HepG2 (cell line): ENCODE data around the gene ENTREP3. TPM values are rescaled to one million over a fixed set of nuclear protein-coding genes. Genes with fewer than 3 reads are reported as not detected.

ENCODE experiments used
- DDIT3 ChIP-seq: sonication (generic); formaldehyde crosslinking; IDR thresholded peaks from 2 replicates; pipeline ENCODE4 v1.4.0; 2020; ENCODE audit warnings: mild to moderate bottlenecking, missing genetic modification reagents
- FOXP4 ChIP-seq: sonication (generic); formaldehyde crosslinking; IDR thresholded peaks from 2 replicates; pipeline ENCODE4 v1.4.0; 2020; ENCODE audit warnings: missing genetic modification reagents
- HNF1A ChIP-seq, 2 experiments: sonication (generic) in 1 of 2; formaldehyde crosslinking in 1 of 2; IDR thresholded peaks; 2 replicates each; pipeline versions ENCODE4 v1.4.0 to v1.6.1; 2016 to 2020; ENCODE audit warnings: borderline replicate concordance in 1 of 2, low read depth in 1 of 2, mild to moderate bottlenecking in 1 of 2, missing genetic modification reagents in 1 of 2
- HNF4A ChIP-seq: sonication (generic); formaldehyde crosslinking; IDR thresholded peaks from 2 replicates; pipeline ENCODE4 v1.4.0; 2020; ENCODE audit warnings: missing genetic modification reagents
- HOXA9 ChIP-seq: sonication (generic); formaldehyde crosslinking; IDR thresholded peaks from 2 replicates; pipeline ENCODE4 v1.8.1; 2022; ENCODE audit warnings: missing genetic modification reagents, mild to moderate bottlenecking, moderate library complexity, borderline replicate concordance
- KLF12 ChIP-seq: sonication (generic); formaldehyde crosslinking; IDR thresholded peaks from 2 replicates; pipeline ENCODE4 v1.4.0; 2020; ENCODE audit warnings: missing genetic modification reagents, borderline replicate concordance
- NFKB2 ChIP-seq: sonication (generic); formaldehyde crosslinking; IDR thresholded peaks from 2 replicates; pipeline ENCODE4 v1.4.0; 2020; ENCODE audit warnings: missing genetic modification reagents, borderline replicate concordance
- RFX3 ChIP-seq: IDR thresholded peaks from 2 replicates; pipeline ENCODE4 v1.6.1; 2016; ENCODE audit warnings: missing biosample characterization, missing genetic modification reagents
- SALL2 ChIP-seq: sonication (generic); formaldehyde crosslinking; IDR thresholded peaks from 2 replicates; pipeline ENCODE4 v1.8.1; 2023; ENCODE audit warnings: mild to moderate bottlenecking, missing genetic modification reagents, inconsistent platforms
- THAP11 ChIP-seq: IDR thresholded peaks from 2 replicates; pipeline ENCODE4 v1.6.1; 2016; ENCODE audit warnings: missing biosample characterization, missing genetic modification reagents
- TOPORS ChIP-seq: sonication (generic); formaldehyde crosslinking; IDR thresholded peaks from 2 replicates; pipeline ENCODE4 v1.8.0; 2023; ENCODE audit warnings: mild to moderate bottlenecking, missing genetic modification reagents
- XRCC5 ChIP-seq: fragments of 200-400 bp; formaldehyde crosslinking; optimal IDR thresholded peaks from 2 replicates; pipeline ENCODE3; 2017; ENCODE audit warnings: mild to moderate bottlenecking, low read length
- ZNF407 ChIP-seq: sonication (generic); formaldehyde crosslinking; IDR thresholded peaks from one replicate; pipeline ENCODE4 v1.5.1; 2020; ENCODE audit warnings: mild to moderate bottlenecking, missing genetic modification reagents; ENCODE audit errors: not compliant biosample characterization
- polyA plus RNA-seq, 8 experiments: library from polyadenylated mRNA; depleted of rRNA in 3 of 8; stranded (reverse) in 7 of 8; unstranded in 1 of 8; fragments of >200 nt; fragmentation: Illumina TruSeq in 4 of 8; extraction: Trizol in 4 of 8; gene quantifications; 2 replicates each; pipeline versions ENCODE4 v1.2.1 to v1.2.3, GENCODE V29; 2011 to 2016; ENCODE audit warnings: low read depth in 4 of 8, missing spikeins in 1 of 8, mixed read lengths in 1 of 8; ENCODE audit not compliant: insufficient read depth in 1 of 8
- total RNA-seq, 5 experiments: library from RNA; depleted of rRNA; stranded (reverse); fragments of >200 nt; fragmentation: Illumina TruSeq; extraction: Trizol; gene quantifications; 2 replicates each; pipeline ENCODE4 v1.2.3, GENCODE V29; 2016; ENCODE audit warnings: low read depth in 1 of 5

ENTREP3 gene
- total and polyA plus RNA-seq, 2 of the 13 experiments (the other 11 are each of a cell fraction or from before 2014, with no cell fraction given): 4.1 to 9.9 TPM

GRCh38 chr1:155255243-155256007, at the start of gene ENTREP3 (continued):
- TF ChIP-seq FOXP4 (CRISPR knock-in tag): peak; percentile 48; the same call in 1 of the 2 replicates
- peak; percentile 99 for TF ChIP-seq THAP11 (CRISPR knock-in tag)
- TF ChIP-seq NFKB2 (CRISPR knock-in tag): peak; percentile 89; the same call in 1 of the 2 replicates
- TF ChIP-seq TOPORS (CRISPR knock-in tag): 0 out of 2 replicates have a peak, but pooled peaks have one; percentile 37
- no peak for TF ChIP-seq DDIT3 (CRISPR knock-in tag)
- no peak for TF ChIP-seq HOXA9
- peak; percentile 92 for TF ChIP-seq SALL2
- no peak for TF ChIP-seq HNF1A (IDR thresholded peaks at IDR 0.05; ENCODE audit: low read depth)
- peak; percentile 59; the same call in 1 of the 2 replicates for TF ChIP-seq HNF1A (CRISPR knock-in tag; IDR thresholded peaks at IDR 0.05; ENCODE audit: borderline replicate concordance)
- peak; percentile 30 for TF ChIP-seq ZNF407 (CRISPR knock-in tag)
- peak; percentile 7; the same call in 1 of the 2 replicates for TF ChIP-seq HNF4A (CRISPR knock-in tag)
- peak; percentile 56 for TF ChIP-seq XRCC5
- 0 out of 2 replicates have a peak, but pooled peaks have one; percentile 47 for TF ChIP-seq KLF12 (CRISPR knock-in tag)
- TF ChIP-seq RFX3 (CRISPR knock-in tag): no peak
